HepG2 (cell line): ENCODE results near the gene PTEN. TPM values are rescaled to one million over a fixed set of nuclear protein-coding genes. Genes with fewer than 3 reads are reported as not detected.

Source experiments
- EEA1 ChIP-seq: sonication (generic); formaldehyde crosslinking; IDR thresholded peaks from 2 replicates; pipeline ENCODE4 v1.5.1; 2020; ENCODE audit warnings: mild to moderate bottlenecking, missing genetic modification reagents, borderline replicate concordance
- HNRNPLL ChIP-seq: fragments of 200-400 bp; formaldehyde crosslinking; IDR thresholded peaks from 2 replicates; pipeline ENCODE4 v1.6.1; 2017; ENCODE audit warnings: mild to moderate bottlenecking, low read depth, low read length; ENCODE audit not compliant: poor library complexity, severe bottlenecking
- SETDB1 ChIP-seq: sonication (generic); formaldehyde crosslinking; IDR thresholded peaks from 2 replicates; pipeline ENCODE4 v1.5.1; 2020; ENCODE audit warnings: missing genetic modification reagents, mild to moderate bottlenecking, borderline replicate concordance
- ZNF264 ChIP-seq: sonication (generic); formaldehyde crosslinking; IDR thresholded peaks from 2 replicates; pipeline ENCODE4 v1.4.0; 2020; ENCODE audit warnings: missing genetic modification reagents
- ZNF3 ChIP-seq: IDR thresholded peaks from 2 replicates; pipeline ENCODE4 v1.7.0; 2017; ENCODE audit warnings: inconsistent platforms
- ZNF441 ChIP-seq: sonication (generic); formaldehyde crosslinking; IDR thresholded peaks from 2 replicates; pipeline ENCODE4 v1.7.0; 2021; ENCODE audit warnings: missing genetic modification reagents, borderline replicate concordance
- ZNF746 ChIP-seq: sonication (generic); formaldehyde crosslinking; IDR thresholded peaks from 2 replicates; pipeline ENCODE4 v1.8.0; 2022; ENCODE audit warnings: mild to moderate bottlenecking, missing genetic modification reagents
- polyA plus RNA-seq, 8 experiments: library from polyadenylated mRNA; depleted of rRNA in 3 of 8; stranded (reverse) in 7 of 8; unstranded in 1 of 8; fragments of >200 nt; fragmentation: Illumina TruSeq in 4 of 8; extraction: Trizol in 4 of 8; gene quantifications; 2 replicates each; pipeline versions ENCODE4 v1.2.1 to v1.2.3, GENCODE V29; 2011 to 2016; ENCODE audit warnings: low read depth in 4 of 8, missing spikeins in 1 of 8, mixed read lengths in 1 of 8; ENCODE audit not compliant: insufficient read depth in 1 of 8
- total RNA-seq, 5 experiments: library from RNA; depleted of rRNA; stranded (reverse); fragments of >200 nt; fragmentation: Illumina TruSeq; extraction: Trizol; gene quantifications; 2 replicates each; pipeline ENCODE4 v1.2.3, GENCODE V29; 2016; ENCODE audit warnings: low read depth in 1 of 5
- TF ChIP-seq, protein P1 (sequence below): sonication (generic); formaldehyde crosslinking; IDR thresholded peaks from 2 replicates; pipeline ENCODE4 v1.5.1; 2020; ENCODE audit warnings: mild to moderate bottlenecking, missing genetic modification reagents, borderline replicate concordance
- TF ChIP-seq, protein P2 (sequence below): sonication (generic); formaldehyde crosslinking; IDR thresholded peaks from 2 replicates; pipeline ENCODE4 v1.5.1; 2020; ENCODE audit warnings: mild to moderate bottlenecking, moderate library complexity, missing genetic modification reagents
- TF ChIP-seq, protein P3 (sequence below): sonication (generic); formaldehyde crosslinking; conservative IDR thresholded peaks from 2 replicates; pipeline ENCODE4 v1.4.0; 2020; ENCODE audit warnings: mild to moderate bottlenecking, missing genetic modification reagents, moderate library complexity
- TF ChIP-seq, protein P4 (sequence below): sonication (generic); formaldehyde crosslinking; IDR thresholded peaks from 2 replicates; pipeline ENCODE4 v1.8.0; 2022; ENCODE audit warnings: missing genetic modification reagents, mild to moderate bottlenecking, borderline replicate concordance
- TF ChIP-seq, protein P5 (sequence below): sonication (generic); formaldehyde crosslinking; IDR thresholded peaks from 2 replicates; pipeline ENCODE4 v1.4.0; 2020; ENCODE audit warnings: missing genetic modification reagents

Gene PTEN
- total and polyA plus RNA-seq, 2 of the 13 experiments (the other 11 are each of a cell fraction or from before 2014, with no cell fraction given), result 30.3 to 61.3 TPM

DNA sequence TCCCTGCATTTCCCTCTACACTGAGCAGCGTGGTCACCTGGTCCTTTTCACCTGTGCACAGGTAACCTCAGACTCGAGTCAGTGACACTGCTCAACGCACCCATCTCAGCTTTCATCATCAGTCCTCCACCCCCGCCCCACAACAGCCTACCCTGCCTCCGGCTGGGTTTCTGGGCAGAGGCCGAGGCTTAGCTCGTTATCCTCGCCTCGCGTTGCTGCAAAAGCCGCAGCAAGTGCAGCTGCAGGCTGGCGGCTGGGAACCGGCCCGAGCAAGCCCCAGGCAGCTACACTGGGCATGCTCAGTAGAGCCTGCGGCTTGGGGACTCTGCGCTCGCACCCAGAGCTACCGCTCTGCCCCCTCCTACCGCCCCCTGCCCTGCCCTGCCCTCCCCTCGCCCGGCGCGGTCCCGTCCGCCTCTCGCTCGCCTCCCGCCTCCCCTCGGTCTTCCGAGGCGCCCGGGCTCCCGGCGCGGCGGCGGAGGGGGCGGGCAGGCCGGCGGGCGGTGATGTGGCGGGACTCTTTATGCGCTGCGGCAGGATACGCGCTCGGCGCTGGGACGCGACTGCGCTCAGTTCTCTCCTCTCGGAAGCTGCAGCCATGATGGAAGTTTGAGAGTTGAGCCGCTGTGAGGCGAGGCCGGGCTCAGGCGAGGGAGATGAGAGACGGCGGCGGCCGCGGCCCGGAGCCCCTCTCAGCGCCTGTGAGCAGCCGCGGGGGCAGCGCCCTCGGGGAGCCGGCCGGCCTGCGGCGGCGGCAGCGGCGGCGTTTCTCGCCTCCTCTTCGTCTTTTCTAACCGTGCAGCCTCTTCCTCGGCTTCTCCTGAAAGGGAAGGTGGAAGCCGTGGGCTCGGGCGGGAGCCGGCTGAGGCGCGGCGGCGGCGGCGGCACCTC, at the start of gene PTEN, which contains the start of gene KLLN (continued):
- no peak for TF ChIP-seq ZNF264
- TF ChIP-seq, protein P1, sequence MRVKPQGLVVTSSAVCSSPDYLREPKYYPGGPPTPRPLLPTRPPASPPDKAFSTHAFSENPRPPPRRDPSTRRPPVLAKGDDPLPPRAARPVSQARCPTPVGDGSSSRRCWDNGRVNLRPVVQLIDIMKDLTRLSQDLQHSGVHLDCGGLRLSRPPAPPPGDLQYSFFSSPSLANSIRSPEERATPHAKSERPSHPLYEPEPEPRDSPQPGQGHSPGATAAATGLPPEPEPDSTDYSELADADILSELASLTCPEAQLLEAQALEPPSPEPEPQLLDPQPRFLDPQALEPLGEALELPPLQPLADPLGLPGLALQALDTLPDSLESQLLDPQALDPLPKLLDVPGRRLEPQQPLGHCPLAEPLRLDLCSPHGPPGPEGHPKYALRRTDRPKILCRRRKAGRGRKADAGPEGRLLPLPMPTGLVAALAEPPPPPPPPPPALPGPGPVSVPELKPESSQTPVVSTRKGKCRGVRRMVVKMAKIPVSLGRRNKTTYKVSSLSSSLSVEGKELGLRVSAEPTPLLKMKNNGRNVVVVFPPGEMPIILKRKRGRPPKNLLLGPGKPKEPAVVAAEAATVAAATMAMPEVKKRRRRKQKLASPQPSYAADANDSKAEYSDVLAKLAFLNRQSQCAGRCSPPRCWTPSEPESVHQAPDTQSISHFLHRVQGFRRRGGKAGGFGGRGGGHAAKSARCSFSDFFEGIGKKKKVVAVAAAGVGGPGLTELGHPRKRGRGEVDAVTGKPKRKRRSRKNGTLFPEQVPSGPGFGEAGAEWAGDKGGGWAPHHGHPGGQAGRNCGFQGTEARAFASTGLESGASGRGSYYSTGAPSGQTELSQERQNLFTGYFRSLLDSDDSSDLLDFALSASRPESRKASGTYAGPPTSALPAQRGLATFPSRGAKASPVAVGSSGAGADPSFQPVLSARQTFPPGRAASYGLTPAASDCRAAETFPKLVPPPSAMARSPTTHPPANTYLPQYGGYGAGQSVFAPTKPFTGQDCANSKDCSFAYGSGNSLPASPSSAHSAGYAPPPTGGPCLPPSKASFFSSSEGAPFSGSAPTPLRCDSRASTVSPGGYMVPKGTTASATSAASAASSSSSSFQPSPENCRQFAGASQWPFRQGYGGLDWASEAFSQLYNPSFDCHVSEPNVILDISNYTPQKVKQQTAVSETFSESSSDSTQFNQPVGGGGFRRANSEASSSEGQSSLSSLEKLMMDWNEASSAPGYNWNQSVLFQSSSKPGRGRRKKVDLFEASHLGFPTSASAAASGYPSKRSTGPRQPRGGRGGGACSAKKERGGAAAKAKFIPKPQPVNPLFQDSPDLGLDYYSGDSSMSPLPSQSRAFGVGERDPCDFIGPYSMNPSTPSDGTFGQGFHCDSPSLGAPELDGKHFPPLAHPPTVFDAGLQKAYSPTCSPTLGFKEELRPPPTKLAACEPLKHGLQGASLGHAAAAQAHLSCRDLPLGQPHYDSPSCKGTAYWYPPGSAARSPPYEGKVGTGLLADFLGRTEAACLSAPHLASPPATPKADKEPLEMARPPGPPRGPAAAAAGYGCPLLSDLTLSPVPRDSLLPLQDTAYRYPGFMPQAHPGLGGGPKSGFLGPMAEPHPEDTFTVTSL (CRISPR knock-in tag), result no peak; the same call in 1 of the 2 replicates
- TF ChIP-seq SETDB1 (CRISPR knock-in tag), result no peak
- TF ChIP-seq ZNF441 (CRISPR knock-in tag), result peak; percentile 78; the same call in 1 of the 2 replicates
- peak; percentile 94 for TF ChIP-seq ZNF746 (CRISPR knock-in tag)
- TF ChIP-seq, protein P2, sequence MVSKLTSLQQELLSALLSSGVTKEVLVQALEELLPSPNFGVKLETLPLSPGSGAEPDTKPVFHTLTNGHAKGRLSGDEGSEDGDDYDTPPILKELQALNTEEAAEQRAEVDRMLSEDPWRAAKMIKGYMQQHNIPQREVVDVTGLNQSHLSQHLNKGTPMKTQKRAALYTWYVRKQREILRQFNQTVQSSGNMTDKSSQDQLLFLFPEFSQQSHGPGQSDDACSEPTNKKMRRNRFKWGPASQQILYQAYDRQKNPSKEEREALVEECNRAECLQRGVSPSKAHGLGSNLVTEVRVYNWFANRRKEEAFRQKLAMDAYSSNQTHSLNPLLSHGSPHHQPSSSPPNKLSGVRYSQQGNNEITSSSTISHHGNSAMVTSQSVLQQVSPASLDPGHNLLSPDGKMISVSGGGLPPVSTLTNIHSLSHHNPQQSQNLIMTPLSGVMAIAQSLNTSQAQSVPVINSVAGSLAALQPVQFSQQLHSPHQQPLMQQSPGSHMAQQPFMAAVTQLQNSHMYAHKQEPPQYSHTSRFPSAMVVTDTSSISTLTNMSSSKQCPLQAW, result no peak
- TF ChIP-seq ZNF3 (CRISPR knock-in tag), result no peak
- TF ChIP-seq, protein P3, sequence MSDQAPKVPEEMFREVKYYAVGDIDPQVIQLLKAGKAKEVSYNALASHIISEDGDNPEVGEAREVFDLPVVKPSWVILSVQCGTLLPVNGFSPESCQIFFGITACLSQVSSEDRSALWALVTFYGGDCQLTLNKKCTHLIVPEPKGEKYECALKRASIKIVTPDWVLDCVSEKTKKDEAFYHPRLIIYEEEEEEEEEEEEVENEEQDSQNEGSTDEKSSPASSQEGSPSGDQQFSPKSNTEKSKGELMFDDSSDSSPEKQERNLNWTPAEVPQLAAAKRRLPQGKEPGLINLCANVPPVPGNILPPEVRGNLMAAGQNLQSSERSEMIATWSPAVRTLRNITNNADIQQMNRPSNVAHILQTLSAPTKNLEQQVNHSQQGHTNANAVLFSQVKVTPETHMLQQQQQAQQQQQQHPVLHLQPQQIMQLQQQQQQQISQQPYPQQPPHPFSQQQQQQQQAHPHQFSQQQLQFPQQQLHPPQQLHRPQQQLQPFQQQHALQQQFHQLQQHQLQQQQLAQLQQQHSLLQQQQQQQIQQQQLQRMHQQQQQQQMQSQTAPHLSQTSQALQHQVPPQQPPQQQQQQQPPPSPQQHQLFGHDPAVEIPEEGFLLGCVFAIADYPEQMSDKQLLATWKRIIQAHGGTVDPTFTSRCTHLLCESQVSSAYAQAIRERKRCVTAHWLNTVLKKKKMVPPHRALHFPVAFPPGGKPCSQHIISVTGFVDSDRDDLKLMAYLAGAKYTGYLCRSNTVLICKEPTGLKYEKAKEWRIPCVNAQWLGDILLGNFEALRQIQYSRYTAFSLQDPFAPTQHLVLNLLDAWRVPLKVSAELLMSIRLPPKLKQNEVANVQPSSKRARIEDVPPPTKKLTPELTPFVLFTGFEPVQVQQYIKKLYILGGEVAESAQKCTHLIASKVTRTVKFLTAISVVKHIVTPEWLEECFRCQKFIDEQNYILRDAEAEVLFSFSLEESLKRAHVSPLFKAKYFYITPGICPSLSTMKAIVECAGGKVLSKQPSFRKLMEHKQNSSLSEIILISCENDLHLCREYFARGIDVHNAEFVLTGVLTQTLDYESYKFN (CRISPR knock-in tag), result peak; percentile 42; the same call in 1 of the 2 replicates
- TF ChIP-seq, protein P4, sequence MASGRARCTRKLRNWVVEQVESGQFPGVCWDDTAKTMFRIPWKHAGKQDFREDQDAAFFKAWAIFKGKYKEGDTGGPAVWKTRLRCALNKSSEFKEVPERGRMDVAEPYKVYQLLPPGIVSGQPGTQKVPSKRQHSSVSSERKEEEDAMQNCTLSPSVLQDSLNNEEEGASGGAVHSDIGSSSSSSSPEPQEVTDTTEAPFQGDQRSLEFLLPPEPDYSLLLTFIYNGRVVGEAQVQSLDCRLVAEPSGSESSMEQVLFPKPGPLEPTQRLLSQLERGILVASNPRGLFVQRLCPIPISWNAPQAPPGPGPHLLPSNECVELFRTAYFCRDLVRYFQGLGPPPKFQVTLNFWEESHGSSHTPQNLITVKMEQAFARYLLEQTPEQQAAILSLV (CRISPR knock-in tag), result peak; percentile 82; the same call in 1 of the 2 replicates
- no peak; the same call in 1 of the 2 replicates for TF ChIP-seq EEA1 (CRISPR knock-in tag)
- TF ChIP-seq, protein P5, sequence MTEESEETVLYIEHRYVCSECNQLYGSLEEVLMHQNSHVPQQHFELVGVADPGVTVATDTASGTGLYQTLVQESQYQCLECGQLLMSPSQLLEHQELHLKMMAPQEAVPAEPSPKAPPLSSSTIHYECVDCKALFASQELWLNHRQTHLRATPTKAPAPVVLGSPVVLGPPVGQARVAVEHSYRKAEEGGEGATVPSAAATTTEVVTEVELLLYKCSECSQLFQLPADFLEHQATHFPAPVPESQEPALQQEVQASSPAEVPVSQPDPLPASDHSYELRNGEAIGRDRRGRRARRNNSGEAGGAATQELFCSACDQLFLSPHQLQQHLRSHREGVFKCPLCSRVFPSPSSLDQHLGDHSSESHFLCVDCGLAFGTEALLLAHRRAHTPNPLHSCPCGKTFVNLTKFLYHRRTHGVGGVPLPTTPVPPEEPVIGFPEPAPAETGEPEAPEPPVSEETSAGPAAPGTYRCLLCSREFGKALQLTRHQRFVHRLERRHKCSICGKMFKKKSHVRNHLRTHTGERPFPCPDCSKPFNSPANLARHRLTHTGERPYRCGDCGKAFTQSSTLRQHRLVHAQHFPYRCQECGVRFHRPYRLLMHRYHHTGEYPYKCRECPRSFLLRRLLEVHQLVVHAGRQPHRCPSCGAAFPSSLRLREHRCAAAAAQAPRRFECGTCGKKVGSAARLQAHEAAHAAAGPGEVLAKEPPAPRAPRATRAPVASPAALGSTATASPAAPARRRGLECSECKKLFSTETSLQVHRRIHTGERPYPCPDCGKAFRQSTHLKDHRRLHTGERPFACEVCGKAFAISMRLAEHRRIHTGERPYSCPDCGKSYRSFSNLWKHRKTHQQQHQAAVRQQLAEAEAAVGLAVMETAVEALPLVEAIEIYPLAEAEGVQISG (CRISPR knock-in tag), result peak; percentile 88
- peak; percentile 75 for TF ChIP-seq HNRNPLL
